Forelimb muscle (tissue), 1 donor: Measurements from ENCODE around the gene UBE2C. TPM values are rescaled to one million over a fixed set of nuclear protein-coding genes. Genes with fewer than 3 reads are reported as not detected.

Experiments
- DNase-seq: peaks from one replicate; pipeline ENCODE4 v3.0.0-alpha.2; 2013; ENCODE audit warnings: low read depth
- polyA plus RNA-seq: library from polyadenylated mRNA; unstranded; fragments of 120-200 nt; gene quantifications from one replicate; pipeline ENCODE4 v1.2.1, GENCODE V29; 2013; ENCODE audit not compliant: insufficient read length

UBE2C gene
- polyA plus RNA-seq, 1 donor, result 27.1 TPM

DNA sequence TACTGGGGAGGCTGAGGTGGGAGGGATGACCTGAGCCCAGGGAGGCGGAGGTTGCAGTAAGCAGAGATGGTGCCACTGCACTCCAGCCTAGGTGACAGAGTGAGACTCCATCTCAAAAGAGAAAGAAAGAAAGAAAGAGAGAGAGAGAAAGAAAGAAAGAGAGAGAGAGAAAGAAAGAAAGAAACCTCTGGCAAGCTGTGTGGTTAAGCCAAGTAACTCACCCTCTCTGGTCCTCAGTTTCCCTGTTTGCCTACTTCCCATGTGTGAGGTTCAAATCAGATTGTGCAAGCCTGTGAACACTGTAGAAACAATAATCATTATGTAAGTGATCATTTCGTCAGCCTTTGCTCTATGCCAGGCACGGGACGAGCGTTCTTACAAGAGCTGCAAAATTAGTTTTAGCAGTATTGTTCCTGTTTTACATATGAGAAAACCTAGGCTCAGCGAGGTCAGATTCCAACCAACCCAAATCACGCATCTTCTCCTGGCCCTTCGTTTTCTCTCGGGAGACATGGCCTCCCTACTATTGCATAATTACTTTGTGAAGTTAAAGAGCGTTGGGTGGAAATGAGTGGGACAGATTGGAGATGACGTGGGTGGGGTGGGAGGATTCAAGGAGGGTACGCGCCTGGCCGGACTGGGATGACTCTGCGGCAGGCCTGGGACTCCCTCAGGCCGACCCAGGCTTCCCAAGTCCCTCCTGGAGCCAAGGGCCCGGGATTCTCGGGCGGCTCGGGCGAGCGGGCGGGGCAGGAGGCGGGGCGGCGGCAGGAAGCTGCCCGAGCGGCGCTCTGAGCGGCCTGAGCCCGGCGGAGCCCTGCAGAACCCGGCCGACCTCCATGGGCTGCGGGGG, 20.8 kb downstream of the UBE2C start, which contains the start of gene SNX21:
SNX21 (plus strand) TSS at position 770 of the 853 bp plus-strand sequence. CDS start 121 bp downstream, outside the sequence.
- no peak for DNase-seq

DNA sequence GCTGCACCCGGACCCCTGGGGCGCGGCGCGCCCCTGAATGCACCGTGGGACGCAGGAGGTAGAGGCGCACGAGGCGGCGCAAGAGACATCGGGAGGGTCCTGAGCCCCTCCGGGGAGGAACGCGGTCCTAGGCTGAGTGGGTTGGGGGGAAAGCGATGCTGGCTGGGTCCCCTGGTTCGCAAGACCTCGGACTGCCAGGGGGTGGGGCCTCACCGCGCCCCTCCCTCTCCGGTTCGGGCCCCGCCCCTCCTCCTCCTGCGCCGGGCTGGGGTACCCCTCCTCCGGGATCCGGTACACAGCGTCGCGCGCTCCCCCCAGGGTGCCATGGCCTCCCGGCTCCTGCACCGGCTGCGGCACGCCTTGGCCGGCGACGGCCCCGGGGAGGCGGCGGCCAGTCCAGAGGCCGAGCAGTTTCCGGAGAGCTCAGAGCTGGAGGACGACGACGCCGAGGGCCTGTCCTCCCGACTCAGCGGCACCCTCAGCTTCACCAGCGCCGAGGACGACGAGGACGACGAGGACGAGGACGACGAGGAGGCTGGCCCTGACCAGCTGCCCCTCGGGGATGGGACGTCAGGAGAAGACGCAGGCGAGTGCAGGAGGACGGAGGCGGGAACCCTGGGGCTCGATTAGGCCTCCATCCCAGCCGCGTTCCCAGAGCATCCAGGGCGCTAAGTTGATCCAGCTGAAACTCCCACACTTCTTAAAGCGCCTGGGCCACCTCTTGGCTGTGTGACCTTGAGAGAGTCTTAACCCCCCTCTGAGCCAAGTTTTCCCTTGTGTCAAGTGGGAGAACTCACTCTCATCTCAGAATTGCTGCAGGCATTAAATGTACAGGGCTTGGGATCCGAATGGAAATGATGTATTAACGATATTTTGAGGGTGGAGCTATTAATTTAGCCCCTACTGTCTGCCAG, 21.7 kb downstream of the UBE2C start:
- DNase-seq, result no peak

DNA sequence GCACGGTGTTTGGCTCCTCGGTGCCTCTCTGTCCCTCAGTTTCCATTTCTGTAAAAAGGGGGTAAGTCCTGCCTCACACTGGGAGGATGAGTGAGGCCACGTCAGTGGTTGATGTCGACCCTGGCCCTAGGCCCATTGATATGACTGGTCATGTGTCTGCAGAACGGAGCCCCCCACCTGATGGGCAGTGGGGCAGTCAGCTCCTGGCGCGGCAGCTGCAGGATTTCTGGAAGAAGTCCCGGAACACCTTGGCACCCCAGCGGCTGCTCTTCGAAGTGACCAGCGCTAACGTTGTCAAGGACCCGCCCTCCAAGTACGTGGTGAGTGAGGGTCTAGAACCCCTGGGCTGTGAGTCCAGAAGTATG, 22.3 kb downstream of the UBE2C start:
- DNase-seq, result no peak

DNA sequence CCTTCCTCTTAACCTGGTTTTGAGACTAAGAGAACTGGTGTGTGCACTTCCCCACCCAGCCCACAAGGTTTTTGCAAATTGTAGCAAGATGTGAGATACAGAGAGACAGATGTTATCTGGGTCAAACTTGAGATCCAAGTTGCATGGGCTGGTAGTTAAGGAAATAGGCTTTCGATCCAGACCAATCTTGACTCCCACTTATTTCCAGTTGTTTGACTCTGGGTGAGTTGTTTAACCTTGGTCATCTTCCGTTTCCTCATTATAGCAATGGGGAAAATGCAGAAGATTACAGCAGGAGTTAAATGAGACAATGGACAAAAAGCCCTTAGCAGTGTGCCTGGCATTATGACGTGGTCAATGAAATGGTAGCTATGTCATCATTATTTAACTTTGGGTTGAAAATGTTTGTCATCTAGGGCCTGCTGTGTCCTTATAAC, 22.9 kb downstream of the UBE2C start:
- no peak for DNase-seq

DNA sequence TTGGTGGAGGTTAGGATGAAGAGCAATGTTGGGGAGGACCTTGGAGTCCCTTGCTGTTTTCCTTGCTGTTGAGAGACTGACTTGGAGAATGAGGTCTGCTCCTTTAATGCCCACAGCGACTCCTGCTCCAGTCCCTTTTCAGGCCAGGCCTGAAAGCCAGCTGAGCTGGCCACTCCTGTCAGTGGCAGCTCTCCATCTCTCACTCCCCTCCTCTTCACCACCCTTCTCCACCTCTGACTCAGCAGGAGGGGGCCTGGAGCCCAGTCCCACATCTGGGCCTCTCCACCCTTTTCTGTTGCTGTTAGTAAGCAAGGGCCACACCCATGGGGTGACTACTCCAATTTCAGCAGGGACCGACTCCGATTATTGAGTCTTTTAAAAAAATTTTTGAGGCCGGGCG, 23.4 kb downstream of the UBE2C start:
- DNase-seq, result no peak

DNA sequence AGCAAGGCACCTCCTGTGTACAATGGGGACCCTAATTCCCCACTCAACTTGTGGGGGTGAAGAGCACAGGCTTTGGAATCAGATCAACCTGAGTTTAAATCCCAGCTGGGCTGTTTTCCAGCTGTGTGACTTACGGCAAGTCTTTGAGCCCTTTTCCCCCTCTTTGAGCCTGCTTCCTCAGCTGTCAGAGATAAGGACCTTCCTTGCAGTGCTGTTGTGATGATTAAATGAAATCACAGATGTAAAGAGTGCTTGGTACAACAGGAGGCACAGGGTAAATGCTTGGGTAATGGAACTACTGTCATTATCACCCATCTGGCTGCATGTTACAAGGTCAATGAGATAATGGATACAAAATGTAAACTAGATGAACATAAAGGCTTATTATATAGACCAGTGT, 24.4 kb downstream of the UBE2C start:
- DNase-seq, result no peak

DNA sequence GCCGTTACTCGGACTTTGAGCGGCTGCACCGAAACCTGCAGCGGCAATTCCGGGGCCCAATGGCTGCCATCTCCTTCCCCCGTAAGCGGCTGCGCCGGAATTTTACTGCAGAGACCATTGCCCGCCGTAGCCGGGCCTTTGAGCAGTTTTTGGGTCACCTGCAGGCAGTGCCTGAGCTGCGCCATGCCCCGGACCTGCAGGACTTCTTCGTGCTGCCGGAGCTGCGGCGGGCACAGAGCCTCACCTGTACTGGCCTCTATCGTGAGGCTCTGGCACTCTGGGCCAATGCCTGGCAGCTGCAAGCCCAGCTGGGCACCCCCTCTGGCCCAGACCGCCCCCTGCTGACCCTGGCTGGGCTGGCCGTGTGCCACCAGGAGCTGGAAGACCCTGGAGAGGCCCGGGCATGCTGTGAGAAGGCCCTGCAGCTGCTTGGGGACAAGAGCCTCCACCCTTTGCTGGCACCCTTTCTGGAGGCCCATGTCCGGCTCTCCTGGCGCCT, 28.3 kb downstream of the UBE2C start:
- DNase-seq, result no peak

DNA sequence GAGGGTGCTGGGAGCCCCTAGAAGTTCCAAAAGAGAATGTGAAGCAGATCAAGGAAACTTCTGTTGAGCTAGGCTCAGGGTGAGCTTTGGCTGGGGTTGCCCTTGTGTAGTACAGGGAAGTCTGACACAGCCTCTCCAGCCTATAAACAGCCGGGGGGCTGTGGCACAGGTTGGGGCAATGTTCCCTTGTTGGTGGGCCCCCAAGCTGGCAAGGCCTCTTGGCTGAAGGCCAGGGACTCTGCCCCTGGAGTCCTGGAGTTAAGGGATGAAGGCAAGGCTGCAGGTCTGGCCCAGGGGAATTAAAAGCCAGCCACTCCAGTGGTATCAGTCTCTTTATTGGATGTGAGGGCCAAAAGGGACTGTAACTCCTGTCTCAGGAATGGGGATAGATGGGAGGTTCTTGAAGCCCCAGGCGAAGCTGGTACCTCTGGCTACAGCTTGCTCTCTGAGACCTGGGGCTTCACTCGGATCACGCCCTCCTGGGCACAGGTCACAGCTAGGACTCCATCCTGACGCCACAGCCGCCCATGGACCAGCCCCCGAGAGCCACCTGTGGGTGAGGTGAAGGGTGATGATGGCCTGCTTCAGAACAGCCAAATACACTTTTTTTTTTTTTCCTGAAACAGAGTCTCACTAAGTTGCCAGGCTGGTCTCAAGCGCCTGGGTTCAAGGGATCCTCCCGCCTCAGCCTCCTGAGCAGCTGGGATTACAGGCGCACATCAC, 29.1 kb downstream of the UBE2C start:
- DNase-seq, result no peak

DNA sequence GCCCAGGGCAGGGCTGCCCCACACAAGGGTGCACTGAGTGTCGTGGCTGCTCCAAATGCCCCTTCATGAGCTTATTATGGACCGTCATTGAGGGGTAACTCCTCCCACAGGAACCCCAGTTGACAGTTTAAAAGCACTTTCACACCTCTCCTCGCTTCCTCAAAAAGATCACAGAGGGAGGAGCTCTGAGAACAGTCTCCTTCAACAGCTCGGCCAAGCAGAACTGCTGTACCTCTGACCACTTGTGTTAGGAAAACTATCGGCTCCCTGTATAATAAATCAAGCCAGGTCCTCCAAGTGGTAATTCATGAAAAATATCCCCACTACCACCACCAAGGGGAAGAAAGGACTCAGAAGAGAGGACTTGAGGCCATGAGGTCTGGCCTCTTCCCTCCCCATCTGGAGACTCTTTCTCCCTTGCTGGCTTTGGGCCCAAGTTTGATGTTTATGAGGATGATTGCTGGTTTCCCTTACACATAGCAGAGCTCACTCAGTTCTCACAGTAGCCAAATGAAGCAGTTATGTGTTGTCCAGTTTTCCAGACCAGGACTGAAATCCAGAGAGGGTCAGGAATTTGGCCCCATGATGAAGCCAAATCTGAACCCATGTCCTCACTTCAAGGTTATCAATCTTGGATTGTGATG, 29.8 kb downstream of the UBE2C start:
- no peak for DNase-seq

DNA sequence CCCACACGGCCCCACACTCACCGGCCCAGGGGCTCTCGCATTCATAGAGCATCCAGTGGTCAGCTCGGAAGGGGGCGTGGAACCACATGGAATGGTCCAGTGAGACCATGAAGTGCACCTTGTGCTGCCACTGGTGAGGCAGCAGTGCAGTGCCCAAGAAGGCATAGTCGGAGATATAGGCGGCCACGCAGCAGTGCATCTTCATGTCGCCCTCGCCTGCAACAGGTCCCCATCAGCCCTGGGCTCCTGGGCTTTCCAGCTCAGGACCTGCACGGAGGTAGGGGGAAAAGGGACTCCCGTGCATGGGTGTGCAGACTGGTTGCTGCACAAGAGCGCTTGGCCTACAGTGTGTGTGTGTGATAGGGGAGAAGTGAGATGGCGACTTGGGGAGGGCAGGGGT, 31.1 kb downstream of the UBE2C start:
- DNase-seq, result no peak

DNA sequence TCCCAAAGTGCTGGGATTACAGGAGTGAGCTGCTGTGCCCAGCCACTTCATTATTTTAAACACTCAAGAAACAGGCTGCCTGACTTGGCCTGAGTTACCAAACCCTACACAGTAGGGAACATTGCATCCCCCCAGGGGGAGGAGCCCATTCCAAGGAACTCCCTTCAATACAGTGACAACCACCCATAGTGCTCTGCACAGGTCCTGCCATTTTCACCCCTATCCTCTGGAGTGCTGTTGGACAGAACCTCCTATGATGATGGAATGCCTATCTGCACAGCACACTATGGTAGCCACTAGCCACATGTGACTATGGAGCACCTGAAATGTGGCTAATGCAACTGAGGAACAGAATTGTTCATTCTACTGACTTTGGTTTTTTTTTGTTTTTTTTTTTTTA, 33.0 kb downstream of the UBE2C start:
- no peak for DNase-seq

DNA sequence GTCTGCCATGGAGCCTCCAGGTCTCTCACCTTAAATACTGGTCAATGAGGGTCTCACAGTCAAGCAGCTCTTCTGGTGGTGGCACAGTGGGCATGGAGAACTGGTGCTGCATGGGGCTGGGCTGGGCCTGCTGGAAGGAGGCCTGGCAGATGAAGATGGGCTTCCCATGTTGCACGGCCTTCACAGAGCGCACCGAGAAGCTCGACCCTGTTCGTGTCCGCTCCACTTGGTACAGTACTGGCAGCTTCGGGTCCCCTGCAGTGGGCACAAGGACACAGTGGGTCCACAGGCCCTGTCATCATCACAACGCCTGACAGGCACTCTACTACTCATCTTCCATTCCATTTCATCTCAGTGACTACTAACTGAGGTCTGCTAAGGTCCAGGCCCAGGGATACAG, 36.0 kb downstream of the UBE2C start:
- DNase-seq, result no peak

DNA sequence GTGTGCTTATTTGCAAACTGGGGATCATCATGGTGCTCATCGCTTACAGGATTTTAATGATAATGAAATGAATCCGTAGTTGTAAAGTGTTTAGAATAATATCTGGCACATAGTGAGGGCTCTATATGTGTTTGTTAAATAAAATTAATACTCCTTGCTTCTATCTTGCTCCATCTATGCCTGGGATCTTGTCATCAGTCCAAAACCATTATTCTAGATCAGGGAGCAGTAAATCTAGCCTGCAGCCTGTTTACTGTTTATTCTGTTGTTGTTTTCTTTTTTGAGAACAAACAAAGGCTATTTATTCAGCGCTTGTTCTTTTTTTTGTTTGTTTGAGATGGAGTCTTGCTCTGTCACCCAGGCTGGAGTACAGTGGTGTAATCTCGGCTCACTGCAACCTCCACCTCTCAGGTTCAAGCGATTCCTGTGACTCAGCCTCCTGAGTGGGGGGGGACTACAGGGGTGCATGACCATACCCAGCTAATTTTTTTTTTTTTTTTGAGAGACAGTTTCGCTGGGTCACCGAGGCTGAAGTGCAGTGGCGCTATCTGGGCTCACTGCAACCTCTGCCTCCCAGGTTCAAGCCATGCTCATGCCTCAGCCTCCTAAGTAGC, 36.6 kb downstream of the UBE2C start:
- DNase-seq, result no peak

DNA sequence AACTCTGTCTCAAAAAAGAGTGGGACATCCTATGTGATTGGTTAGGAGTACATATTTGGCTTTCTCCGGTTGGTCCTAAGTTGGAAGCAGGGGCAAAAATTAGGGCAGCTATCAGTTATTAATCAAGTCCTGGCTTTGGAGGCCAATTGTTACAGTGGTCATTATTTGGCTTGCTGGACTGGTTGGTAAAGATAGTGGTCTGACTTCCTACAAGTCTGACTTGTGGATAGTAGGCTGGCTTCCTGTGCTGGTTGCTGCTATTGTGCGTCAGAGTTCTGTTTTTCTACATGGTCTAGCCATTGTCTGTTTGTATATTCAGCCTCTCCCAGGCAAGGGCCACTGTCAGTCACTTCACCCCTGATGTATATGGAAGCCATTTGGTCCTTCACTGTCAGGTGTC, 37.8 kb downstream of the UBE2C start:
- DNase-seq, result no peak

DNA sequence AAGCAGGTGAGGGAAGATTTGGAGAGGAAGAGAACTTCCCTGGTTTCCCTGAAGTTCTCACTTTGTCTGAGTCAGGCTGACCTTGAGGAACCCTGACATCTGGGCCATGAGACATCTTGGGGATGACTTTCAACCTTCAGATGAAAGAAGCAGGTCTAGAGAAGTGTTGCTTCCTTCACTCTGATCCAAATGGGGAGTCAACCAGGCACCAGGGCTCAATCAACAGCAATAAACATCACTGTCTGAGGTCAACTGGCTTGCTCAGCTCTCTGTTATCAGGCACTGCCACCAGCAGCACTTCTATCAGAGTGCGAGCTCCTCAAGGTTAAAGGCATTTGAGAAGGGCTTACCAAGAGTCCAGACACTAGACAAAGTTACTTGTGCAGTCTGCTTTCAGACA, 38.5 kb downstream of the UBE2C start:
- no peak for DNase-seq

DNA sequence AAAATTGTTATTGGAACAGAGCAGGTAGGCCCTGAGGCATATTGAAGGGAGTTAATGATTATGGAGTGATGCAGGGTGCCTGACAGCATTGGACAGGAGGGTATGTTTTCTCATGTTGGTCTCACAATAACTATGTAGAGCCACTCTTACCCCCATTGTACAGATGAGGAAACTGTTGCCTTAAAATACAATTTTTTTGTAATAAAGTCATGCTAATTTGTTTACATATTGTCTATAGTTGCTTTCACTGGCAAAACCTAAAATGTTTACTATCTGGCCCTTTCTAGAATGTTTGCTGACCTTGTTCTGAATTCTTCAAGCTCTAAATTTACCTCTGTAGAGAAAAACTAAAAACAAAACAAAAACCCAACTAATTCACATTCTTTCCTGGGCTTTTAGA, 39.1 kb downstream of the UBE2C start:
- DNase-seq, result no peak

DNA sequence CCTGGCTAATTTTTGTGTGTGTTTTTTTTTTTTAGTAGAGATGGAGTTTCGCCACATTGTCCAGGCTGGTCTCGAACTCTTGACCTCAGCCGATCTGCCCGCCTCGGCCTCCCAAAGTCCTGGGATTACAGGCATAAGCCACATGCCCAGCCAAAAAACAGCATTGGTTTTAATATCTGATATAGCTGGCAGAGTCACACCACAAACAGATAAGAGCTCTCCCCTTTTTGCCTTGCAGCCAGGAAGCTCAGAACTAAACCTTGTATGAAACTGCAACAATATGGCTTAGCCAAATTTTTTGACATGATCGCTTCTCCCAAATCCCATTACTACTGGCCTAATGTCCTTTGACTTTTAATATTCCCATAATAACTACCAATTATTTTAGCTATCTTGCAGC, 39.9 kb downstream of the UBE2C start:
- DNase-seq, result no peak

DNA sequence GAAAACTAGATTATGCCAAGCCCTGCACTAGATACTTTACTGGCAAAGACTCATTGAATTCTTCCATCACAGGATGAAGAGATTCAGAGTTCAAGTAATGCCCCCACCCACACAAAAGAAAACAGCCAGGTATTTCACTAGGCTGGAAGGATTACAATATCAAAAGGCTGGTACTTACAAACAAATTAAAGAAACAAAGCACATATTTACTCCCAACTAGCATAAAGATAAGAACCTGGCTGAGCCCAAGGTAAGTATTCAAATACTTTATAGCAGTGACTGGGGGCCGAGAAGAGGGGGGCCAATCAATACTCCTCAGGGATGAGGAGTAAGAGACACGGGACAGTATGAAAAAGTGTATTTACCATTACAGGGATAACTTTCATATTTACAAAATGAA, 41.0 kb downstream of the UBE2C start:
- no peak for DNase-seq

DNA sequence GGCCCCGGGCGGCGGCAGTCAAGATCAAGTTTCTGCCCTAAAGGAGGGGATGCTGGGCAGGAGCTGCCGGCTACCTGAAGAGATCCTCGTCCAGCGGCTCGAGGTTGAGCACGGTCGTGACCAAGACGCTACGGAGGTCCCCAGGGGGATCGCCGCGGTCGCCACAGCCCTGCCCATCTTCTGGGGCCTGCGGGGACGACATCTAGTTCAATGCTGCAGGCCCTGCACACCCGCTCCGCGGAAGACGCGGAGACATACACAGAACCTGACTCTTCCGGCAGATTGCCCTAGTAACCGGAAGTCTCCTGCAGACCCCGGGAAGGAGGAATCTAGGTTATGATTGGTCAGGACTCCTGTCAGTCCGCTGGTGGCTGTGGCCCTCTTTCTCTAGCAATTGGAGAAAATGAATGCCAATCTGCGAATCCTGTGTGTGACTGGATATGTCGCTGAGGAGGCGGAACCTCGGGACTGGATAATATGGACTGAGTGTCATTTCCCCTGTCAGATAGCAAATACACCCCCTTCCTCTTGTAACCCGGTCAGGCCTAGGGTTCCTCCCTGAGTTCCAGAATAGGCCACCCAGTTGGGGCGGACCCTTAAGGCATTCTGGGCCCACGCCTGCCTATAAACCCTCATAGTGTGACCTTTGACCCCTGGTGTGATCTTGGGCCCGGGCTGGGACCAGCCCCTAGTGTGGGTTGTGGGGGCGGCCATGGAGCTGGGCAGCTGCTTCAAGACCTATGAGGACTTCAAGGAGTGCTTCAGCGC, 44.9 kb downstream of the UBE2C start, which contains the start of the genes ACOT8 and ZSWIM3:
ACOT8 (minus strand) TSS at position 279 of the 768 bp plus-strand sequence; CDS start at position 202, 77 bp downstream.
ZSWIM3 (plus strand) TSS at position 501 of the 768 bp plus-strand sequence; CDS start at position 713, 212 bp downstream.
- peak; percentile 100 for DNase-seq

DNA sequence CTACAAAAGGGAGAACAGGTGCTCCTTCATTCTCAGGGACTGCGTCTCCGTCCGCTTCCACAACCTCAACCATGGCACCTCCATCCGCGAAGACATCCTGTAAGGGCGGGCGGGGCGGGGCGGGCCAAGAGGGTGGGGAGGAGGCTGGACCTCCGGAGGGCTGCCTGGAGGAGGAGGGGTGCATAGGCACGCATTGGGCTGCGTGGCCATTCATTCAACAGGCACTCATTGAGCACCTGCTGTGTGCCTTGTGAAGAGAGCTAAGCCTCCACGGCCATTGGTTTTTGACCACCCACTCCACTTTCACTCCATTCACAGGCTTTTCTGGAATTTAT, 45.4 kb downstream of the UBE2C start:
- DNase-seq, result no peak
